ENCODE measurements around the gene USP28.
"Not testable (repeated sequence)": the region's sequence is repeated elsewhere in the genome, so short reads cannot be mapped to it uniquely, and the experiment has no call there.

USP28 gene, protein sequence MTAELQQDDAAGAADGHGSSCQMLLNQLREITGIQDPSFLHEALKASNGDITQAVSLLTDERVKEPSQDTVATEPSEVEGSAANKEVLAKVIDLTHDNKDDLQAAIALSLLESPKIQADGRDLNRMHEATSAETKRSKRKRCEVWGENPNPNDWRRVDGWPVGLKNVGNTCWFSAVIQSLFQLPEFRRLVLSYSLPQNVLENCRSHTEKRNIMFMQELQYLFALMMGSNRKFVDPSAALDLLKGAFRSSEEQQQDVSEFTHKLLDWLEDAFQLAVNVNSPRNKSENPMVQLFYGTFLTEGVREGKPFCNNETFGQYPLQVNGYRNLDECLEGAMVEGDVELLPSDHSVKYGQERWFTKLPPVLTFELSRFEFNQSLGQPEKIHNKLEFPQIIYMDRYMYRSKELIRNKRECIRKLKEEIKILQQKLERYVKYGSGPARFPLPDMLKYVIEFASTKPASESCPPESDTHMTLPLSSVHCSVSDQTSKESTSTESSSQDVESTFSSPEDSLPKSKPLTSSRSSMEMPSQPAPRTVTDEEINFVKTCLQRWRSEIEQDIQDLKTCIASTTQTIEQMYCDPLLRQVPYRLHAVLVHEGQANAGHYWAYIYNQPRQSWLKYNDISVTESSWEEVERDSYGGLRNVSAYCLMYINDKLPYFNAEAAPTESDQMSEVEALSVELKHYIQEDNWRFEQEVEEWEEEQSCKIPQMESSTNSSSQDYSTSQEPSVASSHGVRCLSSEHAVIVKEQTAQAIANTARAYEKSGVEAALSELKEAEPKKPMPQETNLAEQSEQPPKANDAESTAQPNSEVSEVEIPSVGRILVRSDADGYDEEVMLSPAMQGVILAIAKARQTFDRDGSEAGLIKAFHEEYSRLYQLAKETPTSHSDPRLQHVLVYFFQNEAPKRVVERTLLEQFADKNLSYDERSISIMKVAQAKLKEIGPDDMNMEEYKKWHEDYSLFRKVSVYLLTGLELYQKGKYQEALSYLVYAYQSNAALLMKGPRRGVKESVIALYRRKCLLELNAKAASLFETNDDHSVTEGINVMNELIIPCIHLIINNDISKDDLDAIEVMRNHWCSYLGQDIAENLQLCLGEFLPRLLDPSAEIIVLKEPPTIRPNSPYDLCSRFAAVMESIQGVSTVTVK

GRCh38 chr11:113875234-113876073 lies at the start of gene USP28:
USP28 (minus strand) TSS chr11:113875572; CDS start chr11:113875501, 71 bp downstream.
- H3K9me3 ChIP-seq (ENCODE audit: insufficient read depth, low read depth, low read length) = no peaks in the 10 kb centered on the region
- H3K27me3 ChIP-seq (ENCODE audit: insufficient read depth, low read length) = no peaks in the 10 kb centered on the region
- H3K36me3 ChIP-seq (ENCODE audit: insufficient read depth, low read depth, low read length) = peaks cover 25% of the 10 kb centered on the region
- no peaks in the 10 kb centered on the region; the same call in 1 of the 2 replicates for H3K4me1 ChIP-seq (ENCODE audit: insufficient read depth, low read length)
- H3K9ac ChIP-seq (ENCODE audit: low read depth, low read length) = peak within 1 kb of the TSS; percentile 91
- peak within 1 kb of the TSS; percentile 92 for H3K4me3 ChIP-seq (ENCODE audit: low read length)
- H3K27ac ChIP-seq (ENCODE audit: low read length) = peak within 1 kb of the TSS; percentile 100

- no peaks in the 10 kb centered on the region for H3K27me3 ChIP-seq (ENCODE audit: insufficient read depth, low read length)
- H3K36me3 ChIP-seq (ENCODE audit: insufficient read depth, low read depth, low read length) = no peaks in the 10 kb centered on the region
- H3K4me1 ChIP-seq (ENCODE audit: insufficient read depth, low read length) = no peaks in the 10 kb centered on the region
- H3K27ac ChIP-seq (ENCODE audit: low read length) = no peak overlapping the region
- H3K9ac ChIP-seq (ENCODE audit: low read depth, low read length) = no peak overlapping the region
- H3K9me3 ChIP-seq (ENCODE audit: insufficient read depth, low read depth, low read length) = no peaks in the 10 kb centered on the region
- H3K4me3 ChIP-seq (ENCODE audit: low read length) = no peak overlapping the region
Measured at GRCh38 chr11:113923572-113923971, 48.2 kb upstream of the USP28 start.

GRCh38 chr11:113911491-113911890 lies 36.1 kb upstream of the USP28 start:
- not testable (repeated sequence) for H3K36me3 ChIP-seq (ENCODE audit: insufficient read depth, low read depth, low read length); H3K4me1 ChIP-seq (ENCODE audit: insufficient read depth, low read length); H3K4me3 ChIP-seq (ENCODE audit: low read length); H3K9ac ChIP-seq (ENCODE audit: low read depth, low read length); H3K27me3 ChIP-seq (ENCODE audit: insufficient read depth, low read length); H3K27ac ChIP-seq (ENCODE audit: low read length); H3K9me3 ChIP-seq (ENCODE audit: insufficient read depth, low read depth, low read length)

GRCh38 chr11:113908098-113908497 lies 32.7 kb upstream of the USP28 start:
- Histone ChIP-seq H3K4me1 (ENCODE audit: insufficient read depth, low read length) (peaks cover 9% of the 10 kb centered on the region; the same call in 1 of the 2 replicates), H3K9me3 (ENCODE audit: insufficient read depth, low read depth, low read length) (no peaks in the 10 kb centered on the region)

GRCh38 chr11:113907681-113908080 lies 32.3 kb upstream of the USP28 start:
- Histone ChIP-seq H3K4me3 (ENCODE audit: low read length) (no peak overlapping the region), H3K27ac (ENCODE audit: low read length) (no peak overlapping the region), H3K9me3 (ENCODE audit: insufficient read depth, low read depth, low read length) (no peaks in the 10 kb centered on the region), H3K9ac (ENCODE audit: low read depth, low read length) (no peak overlapping the region), H3K4me1 (ENCODE audit: insufficient read depth, low read length) (peaks cover 9% of the 10 kb centered on the region; the same call in 1 of the 2 replicates), H3K27me3 (ENCODE audit: insufficient read depth, low read length) (no peaks in the 10 kb centered on the region), H3K36me3 (ENCODE audit: insufficient read depth, low read depth, low read length) (no peaks in the 10 kb centered on the region)

More at GRCh38 chr11:113908098-113908497, 32.7 kb upstream of the USP28 start:
- no peak overlapping the region for H3K4me3 ChIP-seq (ENCODE audit: low read length)
- H3K27ac ChIP-seq (ENCODE audit: low read length) = no peak overlapping the region
- H3K9ac ChIP-seq (ENCODE audit: low read depth, low read length) = no peak overlapping the region
- no peaks in the 10 kb centered on the region for H3K36me3 ChIP-seq (ENCODE audit: insufficient read depth, low read depth, low read length)
- H3K27me3 ChIP-seq (ENCODE audit: insufficient read depth, low read length) = no peaks in the 10 kb centered on the region

GRCh38 chr11:113907152-113907551 lies 31.8 kb upstream of the USP28 start:
- Histone ChIP-seq H3K9ac (ENCODE audit: low read depth, low read length) (no peak overlapping the region), H3K27me3 (ENCODE audit: insufficient read depth, low read length) (no peaks in the 10 kb centered on the region), H3K4me1 (ENCODE audit: insufficient read depth, low read length) (peaks cover 9% of the 10 kb centered on the region; the same call in 1 of the 2 replicates), H3K27ac (ENCODE audit: low read length) (no peak overlapping the region), H3K36me3 (ENCODE audit: insufficient read depth, low read depth, low read length) (no peaks in the 10 kb centered on the region), H3K9me3 (ENCODE audit: insufficient read depth, low read depth, low read length) (no peaks in the 10 kb centered on the region), H3K4me3 (ENCODE audit: low read length) (no peak overlapping the region)

DNA sequence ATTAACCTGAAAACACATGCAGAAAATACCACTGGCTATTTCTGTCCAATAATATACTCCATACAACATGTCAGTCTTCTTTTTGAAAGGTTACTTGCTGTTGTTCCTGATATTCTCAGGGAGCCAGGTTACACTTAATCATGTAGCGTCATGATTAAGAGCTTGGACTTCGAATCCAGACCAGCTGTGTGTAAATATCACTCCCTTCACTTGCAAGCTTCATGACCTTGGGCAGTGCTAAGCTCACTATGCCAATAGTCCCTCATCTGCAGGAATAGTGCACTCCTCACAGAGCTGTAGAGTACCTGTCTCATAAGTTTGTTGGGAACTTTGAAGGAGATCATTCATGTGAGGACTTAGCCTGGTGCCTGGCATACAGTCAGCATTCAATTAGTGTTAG lies 31.1 kb upstream of the USP28 start:
- H3K9ac ChIP-seq (ENCODE audit: low read depth, low read length) = no peak overlapping the region
- no peaks in the 10 kb centered on the region for H3K9me3 ChIP-seq (ENCODE audit: insufficient read depth, low read depth, low read length)
- no peaks in the 10 kb centered on the region for H3K27me3 ChIP-seq (ENCODE audit: insufficient read depth, low read length)
- H3K4me1 ChIP-seq (ENCODE audit: insufficient read depth, low read length) = peaks cover 9% of the 10 kb centered on the region; the same call in 1 of the 2 replicates
- H3K27ac ChIP-seq (ENCODE audit: low read length) = no peak overlapping the region
- no peaks in the 10 kb centered on the region for H3K36me3 ChIP-seq (ENCODE audit: insufficient read depth, low read depth, low read length)
- H3K4me3 ChIP-seq (ENCODE audit: low read length) = no peak overlapping the region

DNA sequence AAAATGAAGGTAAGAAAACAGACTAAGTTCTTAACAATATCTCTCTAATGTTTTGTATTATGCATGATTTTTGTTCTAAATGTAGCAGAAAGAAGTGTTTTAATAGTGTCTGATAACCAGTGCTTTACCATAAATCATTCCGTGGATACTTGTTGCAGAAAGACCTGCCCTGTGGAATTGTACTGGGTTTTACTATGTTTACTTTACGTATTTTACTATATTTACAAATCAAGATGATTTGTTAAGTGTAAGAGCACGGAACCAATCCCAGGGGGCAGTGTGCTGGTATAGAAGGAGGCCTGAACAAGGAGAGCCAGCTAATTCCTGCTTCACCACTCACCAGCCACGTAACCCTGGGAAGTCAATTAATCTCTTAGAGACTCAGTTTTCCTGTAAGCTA lies 30.7 kb upstream of the USP28 start:
- H3K36me3 ChIP-seq (ENCODE audit: insufficient read depth, low read depth, low read length) = no peaks in the 10 kb centered on the region
- no peak overlapping the region for H3K27ac ChIP-seq (ENCODE audit: low read length)
- H3K27me3 ChIP-seq (ENCODE audit: insufficient read depth, low read length) = no peaks in the 10 kb centered on the region
- no peaks in the 10 kb centered on the region for H3K9me3 ChIP-seq (ENCODE audit: insufficient read depth, low read depth, low read length)
- no peak overlapping the region for H3K9ac ChIP-seq (ENCODE audit: low read depth, low read length)
- peaks cover 9% of the 10 kb centered on the region; the same call in 1 of the 2 replicates for H3K4me1 ChIP-seq (ENCODE audit: insufficient read depth, low read length)
- H3K4me3 ChIP-seq (ENCODE audit: low read length) = no peak overlapping the region

DNA sequence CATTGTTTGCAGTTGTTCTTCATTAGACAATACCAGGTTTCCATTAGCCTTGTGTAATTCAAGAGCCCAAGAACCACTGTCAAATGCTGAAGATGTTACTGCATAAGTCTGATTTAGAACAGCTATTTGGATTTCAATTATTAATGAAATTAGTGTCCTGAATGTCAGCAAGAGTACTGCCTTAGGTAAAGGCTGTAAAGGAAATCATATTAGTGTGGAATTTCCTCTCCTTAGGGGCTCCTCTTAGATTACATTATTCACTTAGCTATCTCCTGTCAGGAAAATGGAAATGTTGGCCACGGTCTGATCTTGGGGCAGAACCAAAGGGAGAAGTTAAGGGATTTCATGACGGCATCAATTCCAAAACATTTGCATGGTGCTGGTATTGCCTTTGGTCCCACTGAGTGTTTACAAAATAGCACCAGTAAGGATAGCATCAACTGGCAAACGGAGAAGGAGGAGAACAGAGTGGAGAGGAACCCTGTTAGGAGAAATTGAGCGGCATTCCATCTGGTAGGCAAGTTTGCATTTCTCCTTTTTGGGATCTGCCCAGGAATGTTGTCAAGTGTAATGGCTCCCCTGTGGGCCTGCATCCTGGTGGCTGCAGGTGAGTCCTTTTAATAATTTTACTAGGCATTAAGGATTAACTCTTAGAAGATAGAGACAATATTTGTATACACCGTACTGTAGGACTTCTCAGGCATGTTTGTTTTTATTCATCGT lies 29.2 kb upstream of the USP28 start, which contains the start of gene HTR3B:
TSS of gene HTR3B (plus strand) at position 418 of the 723 bp plus-strand sequence. CDS start at position 556, 138 bp downstream.
- Histone ChIP-seq H3K4me1 (ENCODE audit: insufficient read depth, low read length) (peaks cover 9% of the 10 kb centered on the region; the same call in 1 of the 2 replicates), H3K9me3 (ENCODE audit: insufficient read depth, low read depth, low read length) (no peaks in the 10 kb centered on the region), H3K9ac (ENCODE audit: low read depth, low read length) (no peak within 1 kb of the TSS), H3K27ac (ENCODE audit: low read length) (no peak within 1 kb of the TSS), H3K27me3 (ENCODE audit: insufficient read depth, low read length) (no peaks in the 10 kb centered on the region), H3K36me3 (ENCODE audit: insufficient read depth, low read depth, low read length) (no peaks in the 10 kb centered on the region), H3K4me3 (ENCODE audit: low read length) (no peak within 1 kb of the TSS)

GRCh38 chr11:113901141-113901540 lies 25.8 kb upstream of the USP28 start:
- H3K9ac ChIP-seq (ENCODE audit: low read depth, low read length) = no peak overlapping the region
- no peak overlapping the region for H3K27ac ChIP-seq (ENCODE audit: low read length)
- no peak overlapping the region for H3K4me3 ChIP-seq (ENCODE audit: low read length)
- peaks cover 17% of the 10 kb centered on the region; the same call in 1 of the 2 replicates for H3K4me1 ChIP-seq (ENCODE audit: insufficient read depth, low read length)
- no peaks in the 10 kb centered on the region for H3K36me3 ChIP-seq (ENCODE audit: insufficient read depth, low read depth, low read length)
- no peaks in the 10 kb centered on the region for H3K9me3 ChIP-seq (ENCODE audit: insufficient read depth, low read depth, low read length)
- no peaks in the 10 kb centered on the region for H3K27me3 ChIP-seq (ENCODE audit: insufficient read depth, low read length)
